GM18502 (cell line): ENCODE results near the gene GFRA1.

Experiments used
- ATAC-seq: cut with Tn5 transposase; IDR thresholded peaks from one replicate; pipeline ENCODE4 v1.9.1; 2021; ENCODE audit warnings: mild to moderate bottlenecking; ENCODE audit not compliant: unreplicated experiment, poor library complexity

GFRA1 gene

GRCh38 chr10:116245156-116245555, 27.9 kb downstream of the GFRA1 start:
- ATAC-seq = no peak

GRCh38 chr10:116241642-116242410, 31.2 kb downstream of the GFRA1 start:
- no peak for ATAC-seq

- no peak for ATAC-seq
Observed at GRCh38 chr10:116241085-116241484, 31.9 kb downstream of the GFRA1 start.

- ATAC-seq = no peak
Observed at GRCh38 chr10:116240157-116240950, 32.7 kb downstream of the GFRA1 start.

- no peak for ATAC-seq
Observed at GRCh38 chr10:116239229-116239628, 33.8 kb downstream of the GFRA1 start.

GRCh38 chr10:116237970-116238369, 35.0 kb downstream of the GFRA1 start:
- ATAC-seq = no peak

- ATAC-seq = no peak
Observed at GRCh38 chr10:116237260-116237659, 35.7 kb downstream of the GFRA1 start.

GRCh38 chr10:116233230-116233629, 39.8 kb downstream of the GFRA1 start:
- ATAC-seq = no peak

GRCh38 chr10:116232613-116233012, 40.4 kb downstream of the GFRA1 start:
- ATAC-seq = no peak

- no peak for ATAC-seq
Observed at GRCh38 chr10:116226766-116227165, 46.2 kb downstream of the GFRA1 start.

- ATAC-seq = no peak
Observed at GRCh38 chr10:116226053-116226452, 47.0 kb downstream of the GFRA1 start.

- no peak for ATAC-seq
Observed at GRCh38 chr10:116223289-116223688, 49.7 kb downstream of the GFRA1 start.

GRCh38 chr10:116221053-116221452, 52.0 kb downstream of the GFRA1 start:
- ATAC-seq = no peak

GRCh38 chr10:116216676-116217075, 56.3 kb downstream of the GFRA1 start:
- ATAC-seq = no peak

GRCh38 chr10:116215651-116216050, 57.4 kb downstream of the GFRA1 start:
- no peak for ATAC-seq

GRCh38 chr10:116211682-116212081, 61.3 kb downstream of the GFRA1 start:
- ATAC-seq = no peak

- no peak for ATAC-seq
Observed at GRCh38 chr10:116210588-116211346, 62.2 kb downstream of the GFRA1 start.

- ATAC-seq = no peak
Observed at GRCh38 chr10:116209781-116210180, 63.2 kb downstream of the GFRA1 start.

GRCh38 chr10:116208956-116209567, 63.9 kb downstream of the GFRA1 start:
- no peak for ATAC-seq

- ATAC-seq = no peak
Observed at GRCh38 chr10:116207690-116208089, 65.3 kb downstream of the GFRA1 start.
